ENCODE results near the gene ART3.

GRCh38 chr4:76155979-76156378 is 81.5 kb downstream of the ART3 start:
- TF ChIP-seq CTCF (IDR thresholded peaks at IDR 0.05; ENCODE audit: low read depth, low read length) (no peak), EZH2phosphoT487 (IDR thresholded peaks at IDR 0.05; ENCODE audit: low read depth) (no peak)
